ENCODE results near the gene MINDY1.

MINDY1 gene

GRCh38 chr1:150971583-150972416 lies 34.9 kb downstream of the MINDY1 start:
- Histone ChIP-seq H3K27ac (peak overlapping the region; percentile 96 to 98), H3K4me3 (peak overlapping the region; percentile 93)
- no peak for DNase-seq (ENCODE audit: low spot score)
- TF ChIP-seq CTCF (IDR thresholded peaks at IDR 0.05) = no peak

- DNase-seq (ENCODE audit: low spot score) = peak; percentile 87
- peak overlapping the region; percentile 93 for H3K4me3 ChIP-seq
- no peak for TF ChIP-seq CTCF (IDR thresholded peaks at IDR 0.05)
- peak overlapping the region; percentile 96 to 98 for H3K27ac ChIP-seq
Measured at GRCh38 chr1:150970808-150971582, 35.7 kb downstream of the MINDY1 start.

- TF ChIP-seq CTCF (IDR thresholded peaks at IDR 0.05) = no peak
- DNase-seq (ENCODE audit: low spot score) = no peak
- H3K4me3 ChIP-seq = no peak overlapping the region
- no peak overlapping the region for H3K27ac ChIP-seq
Measured at GRCh38 chr1:150969626-150970025, 37.1 kb downstream of the MINDY1 start.

GRCh38 chr1:150968491-150968890 lies 38.2 kb downstream of the MINDY1 start:
- Histone ChIP-seq H3K4me3 (no peak overlapping the region), H3K27ac (no peak overlapping the region)
- TF ChIP-seq CTCF (IDR thresholded peaks at IDR 0.05) = no peak
- DNase-seq (ENCODE audit: low spot score) = no peak

- TF ChIP-seq CTCF (IDR thresholded peaks at IDR 0.05) = no peak
Measured at GRCh38 chr1:150967936-150968335, 38.8 kb downstream of the MINDY1 start.

GRCh38 chr1:150966011-150966410 lies 40.7 kb downstream of the MINDY1 start:
- no peak for DNase-seq (ENCODE audit: low spot score)
- no peak overlapping the region for H3K4me3 ChIP-seq

More at GRCh38 chr1:150967936-150968335, 38.8 kb downstream of the MINDY1 start:
- H3K4me3 ChIP-seq = no peak overlapping the region
- H3K27ac ChIP-seq = no peak overlapping the region
- DNase-seq (ENCODE audit: low spot score) = peak; percentile 56

More at GRCh38 chr1:150966011-150966410, 40.7 kb downstream of the MINDY1 start:
- H3K27ac ChIP-seq = peak overlapping the region in 1 of 2 donors; percentile 0
- no peak for TF ChIP-seq CTCF (IDR thresholded peaks at IDR 0.05)

Data from coronary artery (tissue), 2 donors.